CD14-positive monocyte (primary cell): ENCODE measurements around the gene COQ8B. TPM values are rescaled to one million over a fixed set of nuclear protein-coding genes. Genes with fewer than 3 reads are reported as not detected.

Experiments used
- DNase-seq, 3 donors: peaks; one replicate each; pipeline ENCODE4 v3.0.0-alpha.2; 2011 to 2022
- H2AFZ ChIP-seq: 2 replicates; pipeline ENCODE4 v1.6.0; 2012; ENCODE audit warnings: mild to moderate bottlenecking, low read depth, low read length, inconsistent platforms; ENCODE audit not compliant: insufficient read depth, poor library complexity, severe bottlenecking
- H3K27ac ChIP-seq, 2 donors: 1 replicate in 1 of 2; 2 replicates in 1 of 2; pipeline ENCODE4 v1.5.1; 2012 to 2013; ENCODE audit warnings: low read length in 2 of 2, control low read depth in 1 of 2, inconsistent platforms in 1 of 2, low read depth in 1 of 2, mild to moderate bottlenecking in 1 of 2
- H3K27me3 ChIP-seq, 2 donors: one replicate each; pipeline versions ENCODE4 v1.6.0 to v1.6.1; 2011 to 2013; ENCODE audit warnings: low read length in 2 of 2; ENCODE audit not compliant: control insufficient read depth in 2 of 2, insufficient read depth in 2 of 2
- H3K36me3 ChIP-seq, 2 donors: replicated peaks in 1 of 2; 1 replicate in 1 of 2; 2 replicates in 1 of 2; pipeline versions ENCODE4 v1.5.1 to v1.6.1; 2012 to 2013; ENCODE audit warnings: low read length in 2 of 2, control low read depth in 1 of 2, inconsistent platforms in 1 of 2, mild to moderate bottlenecking in 1 of 2; ENCODE audit not compliant: insufficient read depth in 2 of 2, control insufficient read depth in 1 of 2
- H3K4me1 ChIP-seq, 2 donors: 1 replicate in 1 of 2; 2 replicates in 1 of 2; pipeline versions ENCODE4 v1.5.1 to v1.6.1; 2012 to 2013; ENCODE audit warnings: low read length in 2 of 2, control low read depth in 1 of 2, inconsistent platforms in 1 of 2, mild to moderate bottlenecking in 1 of 2, moderate library complexity in 1 of 2; ENCODE audit not compliant: insufficient read depth in 2 of 2, control insufficient read depth in 1 of 2
- H3K4me2 ChIP-seq: replicated peaks from 2 replicates; pipeline ENCODE3; 2012; ENCODE audit warnings: low read length, moderate library complexity, mild to moderate bottlenecking; ENCODE audit not compliant: poor library complexity, severe bottlenecking; ENCODE audit errors: extremely low read depth
- H3K4me3 ChIP-seq, 3 experiments: fragments of 200-600 bp in 1 of 3; sonication (generic) in 1 of 3; replicated peaks in 1 of 3; 1 replicate in 2 of 3; 2 replicates in 1 of 3; pipeline ENCODE4 v1.5.1; 2011 to 2013; ENCODE audit warnings: low read length in 3 of 3, mild to moderate bottlenecking in 3 of 3, control low read depth in 2 of 3, low read depth in 2 of 3, inconsistent platforms in 1 of 3, moderate library complexity in 1 of 3
- H3K79me2 ChIP-seq: 2 replicates; pipeline ENCODE4 v1.6.0; 2012; ENCODE audit warnings: mild to moderate bottlenecking, control low read depth, inconsistent platforms, low read length, moderate library complexity; ENCODE audit not compliant: insufficient read depth
- H3K9ac ChIP-seq: 2 replicates; pipeline ENCODE4 v1.6.0; 2017; ENCODE audit warnings: low read length, mild to moderate bottlenecking; ENCODE audit not compliant: insufficient read depth, poor library complexity, severe bottlenecking
- H3K9me3 ChIP-seq, 2 donors: replicated peaks in 1 of 2; 1 replicate in 1 of 2; 2 replicates in 1 of 2; pipeline versions ENCODE4 v1.5.1 to v1.6.1; 2012 to 2013; ENCODE audit warnings: low read length in 2 of 2, control low read depth in 1 of 2; ENCODE audit not compliant: control insufficient read depth in 1 of 2, insufficient read depth in 1 of 2
- H4K20me1 ChIP-seq: 2 replicates; pipeline ENCODE4 v1.6.0; 2012; ENCODE audit warnings: mild to moderate bottlenecking, low read length, control low read depth, moderate library complexity; ENCODE audit not compliant: insufficient read depth
- H3K27ac Mint-ChIP-seq, 7 donors: one replicate each; pipeline ENCODE4 v1.8.0; 2020; ENCODE audit warnings: mild to moderate bottlenecking in 7 of 7, mixed read lengths in 7 of 7, moderate library complexity in 6 of 7, inconsistent platforms in 2 of 7
- H3K27me3 Mint-ChIP-seq, 3 donors: one replicate each; pipeline ENCODE4 v1.8.0; 2021 to 2022; ENCODE audit warnings: low read depth in 3 of 3, mild to moderate bottlenecking in 3 of 3, mixed read lengths in 3 of 3, moderate library complexity in 3 of 3, inconsistent platforms in 1 of 3
- H3K36me3 Mint-ChIP-seq, 2 donors: one replicate each; pipeline ENCODE4 v1.8.0; 2020; ENCODE audit warnings: mixed read lengths in 2 of 2, inconsistent platforms in 1 of 2, mild to moderate bottlenecking in 1 of 2
- H3K4me1 Mint-ChIP-seq: one replicate; pipeline ENCODE4 v1.8.0; 2020; ENCODE audit warnings: mild to moderate bottlenecking, mixed read lengths
- H3K4me3 Mint-ChIP-seq, 2 donors: one replicate each; pipeline ENCODE4 v1.8.0; 2020; ENCODE audit warnings: mild to moderate bottlenecking in 2 of 2, mixed read lengths in 2 of 2, moderate library complexity in 1 of 2
- H3K9me3 Mint-ChIP-seq, 7 donors: one replicate each; pipeline ENCODE4 v1.8.0; 2020 to 2022; ENCODE audit warnings: mixed read lengths in 7 of 7, mild to moderate bottlenecking in 6 of 7, moderate library complexity in 6 of 7, inconsistent platforms in 2 of 7
- WGBS: methylation state at CpG from one replicate; pipeline ENCODE4 v1.1.5; 2013; ENCODE audit warnings: missing lambda C conversion rate; ENCODE audit not compliant: insufficient coverage; 5-methylcytosine and 5-hydroxymethylcytosine counted together
- intact Hi-C, 2 donors: fragments of 100-400 bp; cut with micrococcal nuclease; formaldehyde crosslinking; loops; one replicate each; pipeline versions ENCODE4 v1.15.0 to v1.15.1; 2023
- polyA plus RNA-seq, 3 donors: library from polyadenylated mRNA; depleted of rRNA in 1 of 3; unstranded in 2 of 3; stranded (reverse) in 1 of 3; fragments of 300-500 nt in 2 of 3; fragments of >200 nt in 1 of 3; fragmentation: Illumina TruSeq in 2 of 3; gene quantifications; 1 replicate in 2 of 3; 2 replicates in 1 of 3; pipeline ENCODE4 v1.2.3, GENCODE V29; 2012 to 2021
- TF ChIP-seq, protein P1 (sequence below): fragments of 200-600 bp; IDR thresholded peaks from one replicate; pipeline ENCODE4 v1.8.0; 2022; ENCODE audit warnings: antibody characterized with exemption, mild to moderate bottlenecking

The COQ8B gene
- polyA plus RNA-seq, 3 donors = 16.0 to 44.0 (median 23.4) TPM

DNA sequence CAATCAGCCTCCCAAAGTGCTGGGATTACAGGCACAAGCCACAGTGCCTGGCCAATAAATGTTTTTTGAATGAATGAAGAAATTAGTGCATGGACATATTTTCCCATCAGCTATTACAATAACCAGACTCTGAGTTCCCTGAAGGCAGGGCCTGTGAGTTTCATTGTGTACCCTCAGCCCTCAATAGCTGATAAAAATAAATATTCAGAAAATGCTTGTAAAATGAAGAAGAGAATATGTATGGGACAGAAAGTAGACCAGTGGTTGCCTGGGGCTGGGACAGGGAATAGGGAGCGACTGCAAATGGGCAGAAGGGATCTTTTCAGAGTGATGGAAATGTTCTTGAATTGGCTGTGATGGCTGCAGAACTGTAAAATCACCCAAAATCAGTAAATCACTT is 55.1 kb downstream of the COQ8B start:
- H3K9ac ChIP-seq = no peak overlapping the region
- no peak overlapping the region for H3K27ac Mint-ChIP-seq
- peaks cover 14 to 22% (median 17%) of the 10 kb centered on the region in 3 donors for H3K27me3 Mint-ChIP-seq
- no peak overlapping the region for H3K27ac ChIP-seq
- no peaks in the 10 kb centered on the region for H3K36me3 ChIP-seq
- intact Hi-C loops = loop anchor here (2.0 to 5.0 kb wide), 4 partner anchors 156 to 486 kb away; no protein-coding TSS in a partner anchor
- H2AFZ ChIP-seq = no peak overlapping the region
- TF ChIP-seq, protein P1, sequence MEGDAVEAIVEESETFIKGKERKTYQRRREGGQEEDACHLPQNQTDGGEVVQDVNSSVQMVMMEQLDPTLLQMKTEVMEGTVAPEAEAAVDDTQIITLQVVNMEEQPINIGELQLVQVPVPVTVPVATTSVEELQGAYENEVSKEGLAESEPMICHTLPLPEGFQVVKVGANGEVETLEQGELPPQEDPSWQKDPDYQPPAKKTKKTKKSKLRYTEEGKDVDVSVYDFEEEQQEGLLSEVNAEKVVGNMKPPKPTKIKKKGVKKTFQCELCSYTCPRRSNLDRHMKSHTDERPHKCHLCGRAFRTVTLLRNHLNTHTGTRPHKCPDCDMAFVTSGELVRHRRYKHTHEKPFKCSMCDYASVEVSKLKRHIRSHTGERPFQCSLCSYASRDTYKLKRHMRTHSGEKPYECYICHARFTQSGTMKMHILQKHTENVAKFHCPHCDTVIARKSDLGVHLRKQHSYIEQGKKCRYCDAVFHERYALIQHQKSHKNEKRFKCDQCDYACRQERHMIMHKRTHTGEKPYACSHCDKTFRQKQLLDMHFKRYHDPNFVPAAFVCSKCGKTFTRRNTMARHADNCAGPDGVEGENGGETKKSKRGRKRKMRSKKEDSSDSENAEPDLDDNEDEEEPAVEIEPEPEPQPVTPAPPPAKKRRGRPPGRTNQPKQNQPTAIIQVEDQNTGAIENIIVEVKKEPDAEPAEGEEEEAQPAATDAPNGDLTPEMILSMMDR = no peak
- peaks cover 10 to 16% of the 10 kb centered on the region in 2 donors for H3K4me1 ChIP-seq
- H4K20me1 ChIP-seq = no peaks in the 10 kb centered on the region
- no peaks in the 10 kb centered on the region for H3K79me2 ChIP-seq
- H3K9me3 ChIP-seq = no peaks in the 10 kb centered on the region
- WGBS = no CpG with 5 or more reads among the region's 1 CpG
- peaks cover 0 to 7% of the 10 kb centered on the region in 2 donors for H3K27me3 ChIP-seq
- no peaks in the 10 kb centered on the region for H3K36me3 Mint-ChIP-seq
- no peaks in the 10 kb centered on the region for H3K9me3 Mint-ChIP-seq
- H3K4me3 Mint-ChIP-seq = peak overlapping the region in 1 of 2 donors; percentile 44
- peaks cover 9% of the 10 kb centered on the region for H3K4me1 Mint-ChIP-seq
- no peak overlapping the region for H3K4me3 ChIP-seq
- no peak for DNase-seq
- no peak overlapping the region for H3K4me2 ChIP-seq

DNA sequence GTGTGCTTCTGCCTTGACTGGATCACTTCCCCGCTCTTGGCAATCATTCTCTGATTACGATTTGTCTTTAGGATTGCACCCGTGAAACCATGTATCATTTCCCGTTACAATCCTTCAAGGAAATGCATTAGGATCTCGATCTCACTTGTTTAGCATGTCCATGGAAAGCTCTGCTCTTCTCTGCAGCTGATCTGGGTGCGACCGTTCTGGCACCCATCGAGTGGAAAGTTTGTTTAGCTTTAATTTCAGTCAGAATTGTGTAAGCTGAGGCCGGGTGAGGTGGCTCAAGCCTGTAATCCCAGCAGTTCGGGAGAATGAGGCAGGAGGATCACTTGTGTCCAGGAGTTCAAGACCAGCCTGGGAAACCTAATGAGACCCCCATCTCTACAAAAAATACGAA is 57.1 kb downstream of the COQ8B start:
- H3K4me1 Mint-ChIP-seq = peaks cover 9% of the 10 kb centered on the region
- intact Hi-C loops = no loop called here
- TF ChIP-seq, protein P1 = no peak
- H3K9me3 Mint-ChIP-seq = peaks cover 0 to 4% (median 0%) of the 10 kb centered on the region in 7 donors
- no peak overlapping the region for H2AFZ ChIP-seq
- H3K9me3 ChIP-seq = no peaks in the 10 kb centered on the region
- 89% methylated on average over 8 of the region's 11 CpGs for WGBS
- no peak for DNase-seq
- no peak overlapping the region for H3K4me2 ChIP-seq
- H3K9ac ChIP-seq = no peak overlapping the region
- no peak overlapping the region for H3K27ac ChIP-seq
- no peaks in the 10 kb centered on the region for H3K36me3 Mint-ChIP-seq
- H3K79me2 ChIP-seq = no peaks in the 10 kb centered on the region
- H3K4me3 Mint-ChIP-seq = no peak overlapping the region
- peaks cover 12 to 18% (median 13%) of the 10 kb centered on the region in 3 donors for H3K27me3 Mint-ChIP-seq
- no peak overlapping the region for H3K4me3 ChIP-seq
- H3K4me1 ChIP-seq = peaks cover 10 to 16% of the 10 kb centered on the region in 2 donors
- no peaks in the 10 kb centered on the region for H3K36me3 ChIP-seq
- no peaks in the 10 kb centered on the region for H4K20me1 ChIP-seq
- no peak overlapping the region for H3K27ac Mint-ChIP-seq
- H3K27me3 ChIP-seq = peaks cover 0 to 7% of the 10 kb centered on the region in 2 donors
